HepG2 (cell line): ENCODE measurements around the gene SNAI1. TPM values are rescaled to one million over a fixed set of nuclear protein-coding genes. Genes with fewer than 3 reads are reported as not detected.
"Not testable (repeated sequence)": the region's sequence is repeated elsewhere in the genome, so short reads cannot be mapped to it uniquely, and the experiment has no call there.

ENCODE experiments used
- ATAC-seq: fragments of 200-7000 bp; cut with Tn5 transposase; 3 replicates; pipeline ENCODE4 v1.9.1; 2020; ENCODE audit warnings: mild to moderate bottlenecking, moderate library complexity
- BruUV-seq: library from RNA; stranded (reverse); fragments of 400-500 nt; replicated peaks from 2 replicates; lab custom pipeline; 2021; lab: Mats Ljungman, UMichigan
- CTCF ChIA-PET: fragments of 300-600 bp; formaldehyde crosslinking; extraction: SDS; loops from one replicate; lab custom pipeline; 2021; ENCODE audit warnings: low total read pairs, inconsistent platforms, low intra/inter-chr PET ratio; lab: Yijun Ruan, JAX
- POLR2A ChIA-PET: fragments of 350-600 bp; sonication (Branson Sonifier 250); formaldehyde crosslinking; loops from one replicate; lab custom pipeline; 2020; ENCODE audit warnings: antibody characterized with exemption, inconsistent platforms; lab: Yijun Ruan, JAX
- DNase-seq: peaks from one replicate; pipeline ENCODE4 v3.0.0-alpha.2; 2015; ENCODE audit warnings: low spot score
- FAIRE-seq: peaks from 3 replicates; lab custom pipeline; 2011; peaks lifted over from hg19 to GRCh38; lab: Jason Lieb, UNC
- H2AFZ ChIP-seq: one replicate; pipeline ENCODE4 v1.6.1; 2011; ENCODE audit warnings: low read length, inconsistent platforms
- H3K27ac ChIP-seq: fragments of 300-600 bp; 3 replicates; pipeline ENCODE4 v1.8.0; 2011; ENCODE audit warnings: mixed run types, mild to moderate bottlenecking, mixed read lengths, low read length, inconsistent platforms; ENCODE audit not compliant: insufficient read depth; ENCODE audit errors: extremely low read length
- H3K27me3 ChIP-seq, 2 experiments: fragments of 200-600 bp in 1 of 2; 2 replicates in 1 of 2; 3 replicates in 1 of 2; pipeline versions ENCODE4 v1.6.0 to v1.8.0; 2011; ENCODE audit warnings: low read length in 2 of 2, mild to moderate bottlenecking in 2 of 2, moderate library complexity in 2 of 2, inconsistent platforms in 1 of 2; ENCODE audit not compliant: insufficient read depth in 2 of 2, control insufficient read depth in 1 of 2
- H3K36me3 ChIP-seq, 2 experiments: fragments of 200-600 bp in 1 of 2; replicated peaks in 1 of 2; 2 replicates in 1 of 2; 3 replicates in 1 of 2; pipeline versions ENCODE4 v1.5.1 to v1.8.0; 2011; ENCODE audit warnings: low read length in 2 of 2, inconsistent platforms in 1 of 2; ENCODE audit not compliant: insufficient read depth in 2 of 2, control insufficient read depth in 1 of 2
- H3K4me1 ChIP-seq: 2 replicates; pipeline ENCODE4 v1.5.1; 2012; ENCODE audit warnings: low read length, inconsistent platforms; ENCODE audit not compliant: insufficient read depth
- H3K4me2 ChIP-seq: 2 replicates; pipeline ENCODE4 v1.6.0; 2011; ENCODE audit warnings: low read depth, low read length, inconsistent platforms
- H3K4me3 ChIP-seq, 3 experiments: fragments of 200-600 bp in 1 of 3; sonication (generic), shearing (Covaris generic) in 1 of 3; replicated peaks in 1 of 3; 2 replicates each; pipeline ENCODE4 v1.5.1; 2011 to 2016; ENCODE audit warnings: low read length in 3 of 3, inconsistent platforms in 2 of 3, low read depth in 2 of 3, mild to moderate bottlenecking in 2 of 3, control low read depth in 1 of 3, mixed read lengths in 1 of 3; ENCODE audit not compliant: insufficient read depth in 1 of 3
- H3K79me2 ChIP-seq: one replicate; pipeline ENCODE4 v1.6.1; 2011; ENCODE audit warnings: low read length, inconsistent platforms; ENCODE audit not compliant: insufficient read depth
- H3K9ac ChIP-seq: 2 replicates; pipeline ENCODE4 v1.6.0; 2011; ENCODE audit warnings: mild to moderate bottlenecking, low read depth, low read length, inconsistent platforms; ENCODE audit not compliant: insufficient read depth
- H3K9me3 ChIP-seq: 2 replicates; pipeline ENCODE4 v1.5.1; 2012; ENCODE audit warnings: mild to moderate bottlenecking, low read length
- H4K20me1 ChIP-seq: 2 replicates; pipeline ENCODE4 v1.6.0; 2011; ENCODE audit warnings: inconsistent platforms, mild to moderate bottlenecking, low read length, moderate library complexity; ENCODE audit not compliant: insufficient read depth
- ATF7 ChIP-seq, 2 experiments: fragments of 450-650 bp in 1 of 2; sonication (generic) in 1 of 2; formaldehyde crosslinking in 1 of 2; IDR thresholded peaks; 2 replicates each; pipeline versions ENCODE4 v1.4.0 to v1.6.1; 2016 to 2020; ENCODE audit warnings: antibody characterized with exemption in 1 of 2, mild to moderate bottlenecking in 1 of 2, missing genetic modification reagents in 1 of 2
- CTCF ChIP-seq: sonication (generic); formaldehyde crosslinking; IDR thresholded peaks from 2 replicates; pipeline ENCODE4 v1.5.0; 2020; ENCODE audit warnings: mild to moderate bottlenecking, missing genetic modification reagents, moderate library complexity
- FOSL2 ChIP-seq: sonication (generic); formaldehyde crosslinking; IDR thresholded peaks from 2 replicates; pipeline ENCODE4 v1.4.0; 2020; ENCODE audit warnings: missing genetic modification reagents
- MAX ChIP-seq: IDR thresholded peaks from 2 replicates; pipeline ENCODE4 v1.6.1; 2012; ENCODE audit warnings: inconsistent platforms
- NR2F6 ChIP-seq, 2 experiments: IDR thresholded peaks; 2 replicates each; pipeline ENCODE4 v1.6.1; 2016; ENCODE audit warnings: antibody characterized with exemption in 1 of 2, mild to moderate bottlenecking in 1 of 2
- RCOR2 ChIP-seq: IDR thresholded peaks from 2 replicates; pipeline ENCODE4 v1.6.1; 2016; ENCODE audit warnings: missing biosample characterization, missing genetic modification reagents
- SAP130 ChIP-seq: IDR thresholded peaks from 2 replicates; pipeline ENCODE4 v1.6.1; 2016; ENCODE audit warnings: low read depth
- SOX13 ChIP-seq, 3 experiments: fragments of 450-650 bp in 1 of 3; sonication (generic) in 1 of 3; formaldehyde crosslinking in 1 of 3; IDR thresholded peaks in 2 of 3; conservative IDR thresholded peaks in 1 of 3; 2 replicates each; pipeline versions ENCODE4 v1.5.0 to v1.6.1; 2016 to 2020; ENCODE audit warnings: antibody characterized with exemption in 1 of 3, mild to moderate bottlenecking in 1 of 3, missing compliant biosample characterization in 1 of 3, missing genetic modification reagents in 1 of 3, moderate library complexity in 1 of 3
- STAG1 ChIP-seq: sonication (generic); formaldehyde crosslinking; IDR thresholded peaks from 2 replicates; pipeline ENCODE4 v1.4.0; 2020; ENCODE audit warnings: missing genetic modification reagents
- ZNF318 ChIP-seq: sonication (generic); formaldehyde crosslinking; IDR thresholded peaks from 2 replicates; pipeline ENCODE4 v1.4.0; 2020; ENCODE audit warnings: mild to moderate bottlenecking, missing genetic modification reagents
- ZNF678 ChIP-seq: sonication (generic); formaldehyde crosslinking; IDR thresholded peaks from 2 replicates; pipeline ENCODE4 v1.4.0; 2020; ENCODE audit warnings: mild to moderate bottlenecking, missing genetic modification reagents
- WGBS: methylation state at CpG from one replicate; pipeline ENCODE4 v1.1.6; 2017; ENCODE audit warnings: low lambda C conversion rate; 5-methylcytosine and 5-hydroxymethylcytosine counted together
- in situ Hi-C: cut with HindIII; loops from 2 replicates; pipeline ENCODE4 v1.10.0; 2017; ENCODE audit warnings: low pct_unique_long_range_greater_than_20kb; ENCODE audit not compliant: extremely low pct_ligation_motif_present
- intact Hi-C: fragments of 100-400 bp; cut with micrococcal nuclease; formaldehyde crosslinking; loops from one replicate; pipeline ENCODE4 v1.10.0; 2022; ENCODE audit not compliant: unreplicated experiment
- polyA plus RNA-seq, 8 experiments: library from polyadenylated mRNA; depleted of rRNA in 3 of 8; stranded (reverse) in 7 of 8; unstranded in 1 of 8; fragments of >200 nt; fragmentation: Illumina TruSeq in 4 of 8; extraction: Trizol in 4 of 8; gene quantifications; 2 replicates each; pipeline versions ENCODE4 v1.2.1 to v1.2.3, GENCODE V29; 2011 to 2016; ENCODE audit warnings: low read depth in 4 of 8, missing spikeins in 1 of 8, mixed read lengths in 1 of 8; ENCODE audit not compliant: insufficient read depth in 1 of 8
- total RNA-seq, 5 experiments: library from RNA; depleted of rRNA; stranded (reverse); fragments of >200 nt; fragmentation: Illumina TruSeq; extraction: Trizol; gene quantifications; 2 replicates each; pipeline ENCODE4 v1.2.3, GENCODE V29; 2016; ENCODE audit warnings: low read depth in 1 of 5

Gene SNAI1
- total and polyA plus RNA-seq, 2 of the 13 experiments (the other 11 are each of a cell fraction or from before 2014, with no cell fraction given), result 1.3 to 1.4 TPM

DNA sequence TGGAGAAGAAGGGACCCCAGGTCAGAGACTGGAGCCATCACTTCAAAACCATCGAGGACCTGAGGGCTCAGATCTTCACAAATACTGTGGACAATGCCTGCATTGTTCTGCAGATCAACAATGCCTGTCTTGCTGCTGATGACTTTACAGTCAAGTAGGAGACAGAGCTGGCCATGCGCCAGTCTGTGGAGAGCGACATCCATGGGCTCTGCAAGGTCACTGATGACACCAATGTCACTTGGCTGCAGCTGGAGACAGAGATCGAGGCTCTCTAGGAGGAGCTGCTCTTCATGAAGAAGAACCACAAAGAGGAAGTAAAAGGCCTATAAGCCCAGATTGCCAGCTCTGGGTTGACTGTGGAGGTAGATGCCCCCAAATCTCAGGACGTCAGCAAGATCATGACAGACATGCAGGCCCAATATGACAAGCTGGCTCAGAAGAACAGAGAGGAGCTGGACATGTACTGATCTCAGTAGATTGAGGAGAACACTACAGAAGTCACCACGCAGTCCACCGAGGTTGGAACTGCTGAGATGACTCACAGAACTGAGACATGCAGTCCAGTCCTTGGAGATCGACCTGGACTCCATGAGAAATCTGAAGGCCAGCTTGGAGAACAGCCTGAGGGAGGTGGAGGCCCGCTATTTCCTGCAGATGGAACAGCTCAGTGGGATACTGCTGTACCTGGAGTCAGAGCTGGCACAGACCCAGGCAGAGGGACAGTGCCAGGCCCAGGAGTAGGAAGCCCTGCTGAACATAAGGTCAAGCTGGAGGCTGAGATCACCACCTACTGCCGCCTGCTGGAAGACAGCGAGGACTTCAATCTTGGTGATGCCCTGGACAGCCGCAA is 25.5 kb upstream of the SNAI1 start:
- H3K4me2 ChIP-seq; H3K9me3 ChIP-seq; H4K20me1 ChIP-seq; intact Hi-C loops; H3K27me3 ChIP-seq; H2AFZ ChIP-seq; H3K79me2 ChIP-seq; H3K4me3 ChIP-seq; BruUV-seq; CTCF ChIA-PET; H3K9ac ChIP-seq; in situ Hi-C loops; TF ChIP-seq NR2F6, ATF7 (IDR thresholded peaks at IDR 0.05): not testable (repeated sequence)
- peaks cover 17 to 47% of the 10 kb centered on the region in 2 experiments for H3K36me3 ChIP-seq
- DNase-seq, result peak; percentile 75
- peak; percentile 10; the same call in 1 of the 3 replicates for ATAC-seq
- peak overlapping the region; percentile 3 for H3K27ac ChIP-seq
- peak; percentile 48 for FAIRE-seq
- POLR2A ChIA-PET, result interaction anchor here (1.0 to 1.9 kb wide), 5 partner anchors 12 to 114 kb away, joined by 3 to 6 read pairs (median 4); no protein-coding TSS in a partner anchor
- WGBS, result 75% methylated on average over 11 of the region's 12 CpGs
- peaks cover 16% of the 10 kb centered on the region for H3K4me1 ChIP-seq
- 0 out of 2 replicates have a peak, but pooled peaks have one; percentile 29 for TF ChIP-seq RCOR2
- TF ChIP-seq STAG1 (CRISPR knock-in tag), result 0 out of 2 replicates have a peak, but pooled peaks have one; percentile 24
- peak; percentile 41 for TF ChIP-seq CTCF (CRISPR knock-in tag)
- 0 out of 2 replicates have a peak, but pooled peaks have one; percentile 3 for TF ChIP-seq MAX
- TF ChIP-seq SOX13 (IDR thresholded peaks at IDR 0.05), result peak; percentile 77
- peak in 1 of 2 experiments; percentile 97; a peak in 2 of 4 replicates for TF ChIP-seq SOX13 (CRISPR knock-in tag; conservative IDR thresholded peaks at IDR 0.05 in 1 of 2, IDR thresholded peaks at IDR 0.05 in 1 of 2)
- 0 out of 2 replicates have a peak, but pooled peaks have one; percentile 62 for TF ChIP-seq ZNF678
- peak; percentile 37; the same call in 1 of the 2 replicates for TF ChIP-seq NR2F6 (CRISPR knock-in tag; IDR thresholded peaks at IDR 0.05)
- TF ChIP-seq FOSL2 (CRISPR knock-in tag), result 0 out of 2 replicates have a peak, but pooled peaks have one; percentile 8
- TF ChIP-seq SAP130 (CRISPR knock-in tag), result peak; percentile 47; the same call in 1 of the 2 replicates
- TF ChIP-seq ATF7 (CRISPR knock-in tag; IDR thresholded peaks at IDR 0.05), result peak; percentile 64; the same call in 1 of the 2 replicates
- TF ChIP-seq ZNF318 (CRISPR knock-in tag), result 0 out of 2 replicates have a peak, but pooled peaks have one; percentile 14
